Gastrocnemius medialis (tissue), 4 donors: Measurements from ENCODE around the gene RDH5.

Experiments
- CTCF ChIP-seq, 5 experiments: fragments of 450-650 bp in 3 of 5; fragments of 200-600 bp in 2 of 5; sonication (generic) in 2 of 5; IDR thresholded peaks in 4 of 5; conservative IDR thresholded peaks in 1 of 5; 1 replicate in 4 of 5; 2 replicates in 1 of 5; pipeline ENCODE4 v1.5.1; 2016 to 2019; ENCODE audit warnings: antibody characterized with exemption in 5 of 5, mild to moderate bottlenecking in 3 of 5, moderate library complexity in 3 of 5
- POLR2A ChIP-seq, 2 donors: fragments of 450-650 bp; IDR thresholded peaks; one replicate each; pipeline ENCODE4 v1.6.1; 2017; ENCODE audit warnings: antibody characterized with exemption in 2 of 2, mild to moderate bottlenecking in 2 of 2, moderate library complexity in 2 of 2

- no peak for TF ChIP-seq POLR2A (IDR thresholded peaks at IDR 0.05)
- no peak for TF ChIP-seq CTCF (IDR thresholded peaks at IDR 0.05 in 4 of 5, conservative IDR thresholded peaks at IDR 0.05 in 1 of 5)
Observed at GRCh38 chr12:55717011-55718007, 2.9 kb upstream of the RDH5 start.
